Measurements from ENCODE around the gene MYO1G.
"Not testable (repeated sequence)": the region's sequence is repeated elsewhere in the genome, so short reads cannot be mapped to it uniquely, and the experiment has no call there.

MYO1G gene

GRCh38 chr7:44978511-44979366 lies at the start of gene MYO1G:
MYO1G (minus strand) TSS chr7:44979015; CDS start chr7:44978961, 54 bp downstream.
- peak; percentile 84 for DNase-seq (ENCODE audit: low read depth)

DNA sequence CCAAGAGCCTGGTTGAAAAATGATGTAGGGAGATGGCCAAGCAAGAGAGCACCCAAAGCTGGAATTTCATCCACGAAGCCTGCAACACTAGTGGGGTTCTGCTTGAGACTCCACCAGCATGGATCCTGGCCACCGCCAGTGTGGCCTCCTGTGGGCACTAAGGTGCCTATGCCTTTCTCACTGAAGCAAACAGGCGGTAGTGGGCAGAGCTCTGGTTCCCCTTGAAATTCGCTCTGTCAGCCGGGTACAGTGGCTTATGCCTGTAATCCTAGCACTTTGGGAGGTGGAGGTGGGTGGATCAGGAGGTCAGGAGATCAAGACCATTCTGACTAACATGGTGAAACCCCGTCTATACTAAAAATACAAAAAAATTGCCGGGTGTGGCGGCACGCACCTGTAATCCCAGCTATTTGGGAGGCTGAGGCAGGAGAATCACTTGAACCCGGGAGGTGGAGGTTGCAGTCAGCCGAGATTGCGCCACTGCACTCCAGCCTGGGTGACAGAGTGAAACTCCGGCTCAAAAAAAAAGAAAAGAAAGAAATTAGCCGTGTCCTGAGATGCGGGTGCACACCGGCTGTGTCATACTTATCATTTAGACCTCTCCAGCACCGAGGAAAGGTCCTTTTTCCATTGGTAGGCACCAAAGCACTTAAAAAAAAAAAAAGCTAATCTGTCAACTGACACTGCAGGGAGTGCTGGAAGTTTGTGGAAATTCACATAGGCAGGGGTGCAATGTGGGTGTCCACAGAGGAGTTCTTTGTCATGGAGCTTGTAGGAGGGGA lies 49.5 kb upstream of the MYO1G start:
- DNase-seq (ENCODE audit: low read depth) = no peak

- DNase-seq (ENCODE audit: low read depth) = no peak
Observed at GRCh38 chr7:45027774-45028114, 48.9 kb upstream of the MYO1G start.

DNA sequence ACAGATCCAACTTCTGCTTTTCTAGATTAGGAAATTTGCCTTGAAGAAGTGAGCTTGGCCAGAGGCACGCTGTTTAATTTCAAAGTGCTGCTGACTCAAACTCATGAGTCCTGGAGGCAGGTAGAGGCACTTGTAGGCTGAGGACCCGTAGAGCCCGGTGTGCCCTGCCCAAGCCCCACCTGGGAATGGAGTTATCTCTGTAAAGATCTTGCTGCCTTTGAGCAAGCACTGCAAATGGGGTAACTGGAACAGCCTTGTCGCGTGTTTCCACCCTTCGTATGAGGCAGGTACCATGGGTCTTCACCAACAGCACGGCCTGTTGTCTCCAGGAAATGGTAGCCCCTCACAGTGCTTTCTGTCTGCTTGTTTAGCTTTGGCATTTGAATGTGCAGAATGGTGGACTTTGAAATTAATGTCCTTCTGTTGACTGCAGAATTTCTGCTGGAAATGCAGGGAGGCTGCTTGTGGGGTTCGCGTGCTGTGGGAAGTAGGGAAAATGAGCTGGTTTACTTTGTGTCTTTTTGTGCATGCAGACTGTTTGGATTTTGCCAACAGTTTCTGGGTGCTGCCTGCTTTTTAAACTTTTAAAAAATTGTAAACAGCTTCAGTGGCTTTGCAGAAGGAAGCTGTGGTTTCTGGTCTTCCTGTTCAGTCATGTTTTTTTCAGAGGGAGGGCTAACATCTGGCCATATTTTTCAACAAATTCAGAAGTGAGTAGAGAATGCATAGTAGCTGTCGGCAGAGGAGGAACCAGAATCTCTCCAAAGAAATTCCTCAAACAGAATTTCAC lies 48.4 kb upstream of the MYO1G start:
- no peak for DNase-seq (ENCODE audit: low read depth)

GRCh38 chr7:45026013-45026412 lies 47.2 kb upstream of the MYO1G start:
- DNase-seq (ENCODE audit: low read depth) = no peak

DNA sequence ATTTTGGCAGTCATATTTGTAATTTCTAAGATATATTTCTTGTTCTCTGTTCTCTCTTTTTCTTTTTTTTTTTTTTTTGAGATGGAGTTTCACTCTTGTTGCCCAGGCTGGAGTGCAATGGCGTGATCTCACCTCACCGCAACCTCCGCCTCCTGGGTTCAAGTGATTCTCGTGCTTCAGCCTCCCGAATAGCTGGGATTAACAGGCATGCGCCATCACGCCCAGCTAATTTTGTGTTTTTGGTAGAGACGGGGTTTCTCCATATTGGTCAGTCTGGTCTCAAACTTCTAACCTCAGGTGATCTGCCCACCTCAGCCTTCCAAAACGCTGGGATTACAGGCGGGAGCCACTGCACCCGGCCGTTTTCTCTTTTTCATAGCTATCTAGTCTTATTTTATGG lies 46.7 kb upstream of the MYO1G start:
- DNase-seq (ENCODE audit: low read depth) = not testable (repeated sequence)

GRCh38 chr7:45024126-45024744 lies 45.4 kb upstream of the MYO1G start:
- no peak for DNase-seq (ENCODE audit: low read depth)

GRCh38 chr7:45021604-45022296 lies 42.9 kb upstream of the MYO1G start:
- DNase-seq (ENCODE audit: low read depth) = no peak

- DNase-seq (ENCODE audit: low read depth) = no peak
Observed at GRCh38 chr7:45020915-45021314, 42.1 kb upstream of the MYO1G start.

GRCh38 chr7:45017253-45017652 lies 38.4 kb upstream of the MYO1G start:
- DNase-seq (ENCODE audit: low read depth) = no peak

DNA sequence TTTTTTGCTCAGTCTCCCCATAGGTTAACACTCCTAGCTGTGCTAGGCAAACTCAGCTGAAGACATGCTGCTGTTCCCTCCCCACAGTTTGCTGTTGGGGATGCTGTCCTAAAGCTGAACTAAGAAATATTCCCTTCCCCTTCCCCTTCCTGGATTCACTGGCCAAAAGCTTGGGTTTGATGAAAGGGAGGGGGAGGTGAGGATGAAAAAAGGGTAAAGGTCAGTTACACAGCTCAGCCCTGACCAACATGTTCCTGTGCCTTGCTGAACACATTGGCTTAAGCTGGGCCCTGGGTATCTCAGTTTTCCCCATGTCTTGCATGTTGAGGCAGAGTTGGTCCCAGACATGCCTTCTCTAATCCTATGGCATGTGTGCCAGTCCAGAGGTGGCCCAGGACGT lies 36.5 kb upstream of the MYO1G start:
- DNase-seq (ENCODE audit: low read depth) = no peak

- no peak for DNase-seq (ENCODE audit: low read depth)
Observed at GRCh38 chr7:45013465-45013967, 34.7 kb upstream of the MYO1G start.

GRCh38 chr7:45007571-45008328 lies 28.9 kb upstream of the MYO1G start:
- no peak for DNase-seq (ENCODE audit: low read depth)

- DNase-seq (ENCODE audit: low read depth) = no peak
Observed at GRCh38 chr7:45007106-45007505, 28.3 kb upstream of the MYO1G start.

DNA sequence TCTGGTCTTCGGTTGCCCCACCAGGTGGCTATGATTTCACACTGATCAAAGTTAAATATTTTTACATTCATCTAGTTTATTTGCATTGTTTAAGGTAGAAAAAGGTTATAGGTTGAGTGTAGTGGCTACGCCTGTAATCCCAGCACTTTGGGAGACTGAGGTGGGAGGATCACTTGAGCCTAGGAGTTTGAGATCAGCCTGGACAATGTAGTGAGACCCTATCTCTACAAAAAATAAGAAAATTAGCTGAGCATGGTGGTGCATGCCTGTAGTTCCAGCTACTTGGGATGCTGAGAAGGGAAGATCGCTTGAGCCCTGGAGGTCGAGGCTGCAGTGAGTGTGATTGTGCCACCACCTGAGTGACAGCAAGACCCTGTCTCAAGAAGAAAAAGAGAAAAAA lies 25.0 kb upstream of the MYO1G start:
- no peak for DNase-seq (ENCODE audit: low read depth)

DNA sequence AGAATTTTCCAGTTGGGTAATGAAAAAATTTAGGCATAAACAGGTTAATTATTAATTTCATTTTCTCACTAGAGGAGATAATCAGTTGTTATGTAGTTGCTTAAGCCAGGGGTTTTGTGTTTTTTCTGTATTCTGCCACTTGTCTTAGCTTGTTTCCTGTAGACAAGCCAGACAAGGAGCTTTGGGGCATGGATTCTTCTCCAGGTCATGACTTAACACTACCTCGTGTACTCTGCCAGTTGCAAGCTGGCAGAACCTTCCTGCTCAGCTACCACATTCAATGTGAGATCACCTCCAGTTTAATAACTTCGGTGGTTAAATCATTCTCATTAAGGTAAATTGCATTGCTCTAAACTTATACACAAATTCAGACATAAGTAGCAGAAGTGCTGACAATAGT lies 23.0 kb upstream of the MYO1G start:
- DNase-seq (ENCODE audit: low read depth) = no peak

- peak; percentile 59 for DNase-seq (ENCODE audit: low read depth)
Observed at GRCh38 chr7:45001138-45001694, 22.4 kb upstream of the MYO1G start.

DNA sequence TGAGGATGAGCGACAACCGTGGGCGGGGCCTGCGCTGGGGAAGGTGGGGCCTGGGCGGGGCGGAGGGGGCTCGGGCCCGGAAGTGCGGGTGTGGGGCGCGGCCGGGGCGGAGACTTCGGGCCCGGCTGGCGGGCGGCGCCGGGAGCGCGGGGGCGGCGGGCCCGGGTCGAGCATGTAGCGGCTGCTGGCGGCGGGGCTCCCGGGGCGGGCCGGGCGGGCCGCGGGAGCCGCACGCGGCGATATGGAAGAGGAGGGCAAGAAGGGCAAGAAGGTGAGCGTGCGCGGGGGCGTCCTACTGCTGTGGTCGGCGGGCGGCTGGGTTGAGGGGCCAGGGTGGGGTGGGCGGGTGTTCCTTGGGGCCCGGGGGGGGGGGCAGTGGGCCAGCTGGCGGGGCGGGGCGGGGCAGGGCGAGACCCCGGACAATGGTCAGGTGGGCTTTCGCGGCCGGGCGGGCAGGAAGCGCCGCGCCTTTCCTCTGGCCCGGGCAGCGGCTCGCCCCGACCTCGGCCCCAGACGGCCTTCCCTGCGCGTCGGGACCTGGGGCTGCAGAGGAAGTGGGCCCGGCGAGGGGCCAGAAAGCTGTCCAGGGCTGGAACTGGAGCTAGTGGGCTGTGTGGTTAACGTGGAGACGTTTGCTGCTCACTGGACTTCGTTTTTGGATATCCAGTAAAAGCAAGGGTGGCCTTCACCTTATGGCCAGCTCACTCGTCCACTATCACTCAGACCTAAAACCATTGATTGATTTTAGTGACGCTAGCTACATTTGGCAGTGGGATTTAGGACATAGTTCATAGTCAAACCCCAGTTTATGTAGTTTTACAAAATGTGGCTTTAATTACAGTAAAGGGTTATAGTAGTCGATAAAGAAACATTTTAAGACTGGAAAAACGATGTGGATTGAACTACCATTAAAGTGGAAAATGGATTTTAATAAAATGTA lies 21.5 kb upstream of the MYO1G start, which contains the start of gene CCM2:
Gene CCM2, plus strand, starts transcription at position 109 of the 940 bp plus-strand sequence. Its CDS starts 133 bp downstream, at position 242.
- DNase-seq (ENCODE audit: low read depth) = no peak

Measured in activated gamma-delta T cell treated with anti-CD3 and anti-CD28 coated beads, Interleukin-2, amount 50 U/mL, for 16 hours (primary cell).